Omental fat pad (tissue), 4 donors: ENCODE measurements around the gene NUDT16L1. TPM values are rescaled to one million over a fixed set of nuclear protein-coding genes. Genes with fewer than 3 reads are reported as not detected.
A peak's percentile ranks its signal among the peaks of the same experiment; 100 is the strongest.

Experiments
- ATAC-seq: fragments of 150-250 bp; one replicate; pipeline ENCODE4 v1.9.1; 2016; ENCODE audit warnings: mild to moderate bottlenecking, moderate library complexity; ENCODE audit not compliant: low FRiP score
- DNase-seq: peaks from one replicate; pipeline ENCODE4 v3.0.0-alpha.2; 2019; ENCODE audit warnings: low spot score
- total RNA-seq, 4 donors: library from RNA; depleted of rRNA; stranded (reverse); fragments of >200 nt; gene quantifications; one replicate each; pipeline ENCODE4 v1.1.0, GENCODE V29; 2016
- TF ChIP-seq, protein P1 (sequence below), 3 donors: fragments of 450-650 bp; IDR thresholded peaks; one replicate each; pipeline ENCODE4 v1.5.1; 2016 to 2017; ENCODE audit warnings: antibody characterized with exemption in 3 of 3, mild to moderate bottlenecking in 3 of 3, moderate library complexity in 2 of 3

The NUDT16L1 gene
- total RNA-seq, 4 donors from 2014 or later, result 12.4 to 26.8 (median 20.9) TPM

DNA sequence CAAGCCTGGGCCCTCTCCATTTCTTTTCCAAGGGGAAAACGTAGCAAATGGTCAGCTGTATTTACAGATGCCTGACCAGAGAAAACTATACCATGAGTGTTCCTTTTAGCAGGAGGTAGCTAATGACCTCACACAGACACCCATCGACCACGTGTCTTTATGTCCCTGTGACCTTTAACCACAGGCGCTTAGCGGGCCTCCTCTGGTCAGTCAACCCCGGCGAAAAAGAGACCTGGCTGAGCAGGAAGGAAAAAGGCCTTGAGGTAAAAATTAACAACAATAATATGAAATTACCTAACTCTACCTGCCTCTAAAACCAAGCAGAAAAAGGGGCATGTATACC, 9.1 kb downstream of the NUDT16L1 start:
- TF ChIP-seq, protein P1, sequence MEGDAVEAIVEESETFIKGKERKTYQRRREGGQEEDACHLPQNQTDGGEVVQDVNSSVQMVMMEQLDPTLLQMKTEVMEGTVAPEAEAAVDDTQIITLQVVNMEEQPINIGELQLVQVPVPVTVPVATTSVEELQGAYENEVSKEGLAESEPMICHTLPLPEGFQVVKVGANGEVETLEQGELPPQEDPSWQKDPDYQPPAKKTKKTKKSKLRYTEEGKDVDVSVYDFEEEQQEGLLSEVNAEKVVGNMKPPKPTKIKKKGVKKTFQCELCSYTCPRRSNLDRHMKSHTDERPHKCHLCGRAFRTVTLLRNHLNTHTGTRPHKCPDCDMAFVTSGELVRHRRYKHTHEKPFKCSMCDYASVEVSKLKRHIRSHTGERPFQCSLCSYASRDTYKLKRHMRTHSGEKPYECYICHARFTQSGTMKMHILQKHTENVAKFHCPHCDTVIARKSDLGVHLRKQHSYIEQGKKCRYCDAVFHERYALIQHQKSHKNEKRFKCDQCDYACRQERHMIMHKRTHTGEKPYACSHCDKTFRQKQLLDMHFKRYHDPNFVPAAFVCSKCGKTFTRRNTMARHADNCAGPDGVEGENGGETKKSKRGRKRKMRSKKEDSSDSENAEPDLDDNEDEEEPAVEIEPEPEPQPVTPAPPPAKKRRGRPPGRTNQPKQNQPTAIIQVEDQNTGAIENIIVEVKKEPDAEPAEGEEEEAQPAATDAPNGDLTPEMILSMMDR (IDR thresholded peaks at IDR 0.05), result no peak
- DNase-seq (no peak), ATAC-seq (no peak)

DNA sequence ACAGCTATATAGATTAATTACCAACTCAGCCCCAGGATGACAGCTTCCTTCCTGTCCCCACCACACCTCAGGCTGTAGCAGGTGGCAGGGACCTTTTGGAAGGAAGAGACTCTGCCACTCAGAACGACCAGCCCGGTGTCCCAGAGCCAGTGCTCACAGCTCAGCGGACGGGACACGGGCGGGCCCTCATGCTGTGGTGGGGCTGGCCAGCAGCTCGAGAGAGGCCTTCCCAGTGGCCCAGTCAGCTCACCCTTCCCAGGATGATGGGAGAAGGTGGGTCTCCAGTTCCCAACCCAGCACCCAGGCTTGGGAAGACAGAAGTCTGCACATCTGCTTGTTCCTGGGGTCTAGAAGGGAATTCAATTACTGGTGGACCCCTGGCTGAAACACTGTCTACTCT, 10.5 kb downstream of the NUDT16L1 start:
- ATAC-seq, result no peak

DNA sequence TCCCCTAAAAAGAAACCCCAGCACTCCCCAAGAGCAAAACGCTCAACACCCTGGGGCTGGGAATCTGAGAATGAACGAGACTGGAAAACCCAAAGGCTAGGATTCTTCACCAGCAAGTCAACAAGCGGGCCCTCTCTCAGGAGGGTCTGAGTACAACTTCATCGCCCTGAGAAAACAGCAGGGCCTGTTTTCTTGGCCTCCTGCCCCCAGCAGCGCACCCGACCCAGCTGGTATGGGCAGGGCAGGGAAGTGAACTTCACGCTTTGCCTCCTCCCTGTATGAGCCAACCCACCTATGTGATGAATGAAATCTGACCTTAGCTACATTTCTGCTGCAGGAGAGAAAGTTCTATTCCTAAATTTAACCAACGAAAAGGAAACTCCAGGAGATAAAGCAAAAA, 11.1 kb downstream of the NUDT16L1 start:
- DNase-seq, result no peak

More for the DNA sequence above, 10.5 kb downstream of the NUDT16L1 start:
- TF ChIP-seq, protein P1 (IDR thresholded peaks at IDR 0.05), result no peak
- no peak for DNase-seq

DNA sequence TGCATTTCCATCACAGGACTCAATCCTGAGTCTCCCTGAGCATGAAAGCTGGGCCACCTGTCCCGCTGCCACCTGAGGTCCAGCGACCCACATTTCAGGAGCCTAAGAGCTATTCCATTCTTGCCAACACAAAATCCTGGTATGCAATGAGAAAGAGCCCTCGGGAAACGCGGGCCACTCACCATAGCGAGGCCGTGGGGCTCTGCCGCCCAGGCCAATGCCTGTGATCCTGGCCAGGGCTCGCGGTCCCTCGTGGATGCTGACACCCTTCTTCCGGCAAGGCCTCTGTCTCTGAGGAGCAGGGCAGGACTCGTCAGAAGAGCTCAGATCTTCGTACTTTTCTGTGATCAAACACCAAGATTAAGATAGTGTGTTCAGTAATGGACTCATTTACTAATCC, 11.6 kb downstream of the NUDT16L1 start:
- TF ChIP-seq, protein P1 (IDR thresholded peaks at IDR 0.05), result no peak
- no peak for ATAC-seq
- DNase-seq, result no peak

More for the DNA sequence above, 11.1 kb downstream of the NUDT16L1 start:
- no peak for ATAC-seq
- TF ChIP-seq, protein P1 (IDR thresholded peaks at IDR 0.05), result no peak

DNA sequence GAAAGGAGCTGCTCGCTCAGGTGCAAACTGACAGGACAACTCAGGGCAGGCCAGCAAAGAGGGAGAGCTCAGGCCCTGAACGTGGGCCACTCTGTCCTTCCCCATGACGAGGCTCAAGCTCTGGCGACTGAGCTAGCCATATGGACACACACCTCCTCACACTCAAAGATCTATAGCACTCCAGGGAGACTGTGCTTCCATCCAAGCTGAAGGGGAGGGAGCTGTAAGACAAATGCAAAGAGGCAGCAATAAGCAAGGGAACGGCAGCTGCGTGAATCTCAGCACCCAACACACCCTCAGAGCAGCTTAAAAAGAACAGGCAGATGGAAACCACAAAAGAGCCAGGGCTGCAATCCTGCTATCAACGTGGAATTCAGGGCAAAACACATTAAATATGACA, 13.5 kb downstream of the NUDT16L1 start:
- DNase-seq (no peak), ATAC-seq (no peak)
- TF ChIP-seq, protein P1 (IDR thresholded peaks at IDR 0.05), result no peak

DNA sequence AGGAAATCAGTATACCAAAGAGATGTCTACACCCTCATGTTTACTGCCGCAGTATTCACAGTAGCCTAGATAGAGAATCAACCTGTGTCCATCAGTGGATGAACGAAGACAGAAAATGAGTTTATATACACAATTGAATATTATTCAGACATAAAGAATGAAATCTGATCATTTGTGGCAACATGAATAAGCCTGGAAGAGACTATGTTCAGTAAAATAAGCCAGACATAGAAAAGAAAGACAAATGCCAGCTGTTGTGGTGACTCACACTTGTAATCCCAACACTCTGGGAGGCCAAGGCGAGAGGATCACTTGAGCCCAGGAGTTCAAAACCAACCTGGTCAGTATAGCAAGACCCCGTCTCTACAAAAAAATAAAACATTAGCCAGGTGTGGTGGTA, 16.1 kb downstream of the NUDT16L1 start:
- ATAC-seq, result no peak
- TF ChIP-seq, protein P1 (IDR thresholded peaks at IDR 0.05), result no peak
- no peak for DNase-seq

DNA sequence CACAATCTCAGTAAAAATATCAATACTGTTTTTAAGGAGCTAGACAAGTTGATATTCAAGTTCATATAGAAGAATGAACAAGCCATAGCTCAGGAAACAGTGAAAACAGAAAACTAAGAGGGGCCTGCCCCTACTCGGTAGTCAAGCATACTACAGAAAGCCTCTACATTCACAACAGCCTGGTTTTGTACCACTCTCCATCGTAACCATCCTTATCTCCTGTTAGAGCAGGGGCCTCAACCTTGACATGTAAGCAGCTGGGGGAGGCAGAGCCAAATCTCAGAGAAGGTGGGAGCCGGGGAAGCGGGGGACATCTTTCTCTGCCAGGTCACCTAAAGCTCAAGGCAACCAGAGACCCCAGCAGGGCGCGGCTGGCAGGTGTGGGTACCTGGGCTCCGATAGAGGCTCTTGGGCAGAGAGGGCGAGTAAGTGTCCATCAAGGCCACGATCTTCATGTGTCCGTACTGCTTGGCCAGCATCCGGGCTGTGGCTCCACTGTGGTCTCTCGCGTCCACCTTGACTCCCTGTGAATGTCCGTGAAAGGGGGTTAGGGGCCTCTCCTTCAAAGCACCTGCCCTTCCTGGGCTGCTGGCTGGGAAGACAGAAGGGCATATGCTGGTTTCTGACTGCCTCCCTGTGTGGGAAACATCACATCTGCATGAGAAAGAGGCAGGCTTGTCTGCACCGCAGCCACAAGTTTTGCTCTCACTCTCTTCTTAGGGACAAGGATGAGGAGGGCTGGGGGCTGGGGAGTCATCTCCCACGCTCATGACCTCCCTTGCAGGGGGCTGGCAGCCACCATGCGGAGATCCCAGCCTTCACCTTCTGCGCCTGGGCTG, 20.5 kb downstream of the NUDT16L1 start:
- ATAC-seq (peak; percentile 48), DNase-seq (no peak)
- TF ChIP-seq, protein P1 (IDR thresholded peaks at IDR 0.05), result no peak
